Measurements from ENCODE around the gene TMEM167A. TPM values are rescaled to one million over a fixed set of nuclear protein-coding genes. Genes with fewer than 3 reads are reported as not detected.

The TMEM167A gene
- total and polyA plus RNA-seq, 2 donors (not counting 1 experiment from before 2014, with no cell fraction given): 9.2 to 41.2 TPM

GRCh38 chr5:83034036-83034435, 43.2 kb downstream of the TMEM167A start:
- Histone ChIP-seq H2AFZ (ENCODE audit: insufficient read depth, low read depth, low read length, poor library complexity, severe bottlenecking) (no peak overlapping the region), H3K4me3 (ENCODE audit: control extremely low read depth in 1 of 5, extremely low read depth in 1 of 5, insufficient read depth in 1 of 5, low read depth in 2 of 5, low read length in 4 of 5) (no peak overlapping the region), H3K9me3 (ENCODE audit: control extremely low read depth in 1 of 3, control insufficient read depth in 2 of 3, insufficient read depth in 1 of 3, low read length in 2 of 3) (no peaks in the 10 kb centered on the region), H3K27ac (ENCODE audit: low read length in 2 of 2) (no peak overlapping the region), H3K4me1 (ENCODE audit: control insufficient read depth in 2 of 2, insufficient read depth in 2 of 2, low read length in 2 of 2) (no peaks in the 10 kb centered on the region), H3K27me3 (replicated peaks in 1 of 4; ENCODE audit: control extremely low read depth in 1 of 4, control insufficient read depth in 3 of 4, insufficient read depth in 4 of 4, low read length in 3 of 4) (no peaks in the 10 kb centered on the region), H4K20me1 (ENCODE audit: control insufficient read depth, insufficient read depth, low read length, poor library complexity, severe bottlenecking) (no peaks in the 10 kb centered on the region), H3K4me2 (replicated peaks; ENCODE audit: low read depth, low read length, poor library complexity, severe bottlenecking) (no peak overlapping the region), H3K79me2 (ENCODE audit: control insufficient read depth, insufficient read depth, low read length) (no peaks in the 10 kb centered on the region), H3K9ac (ENCODE audit: low read length) (no peak overlapping the region), H3K36me3 (replicated peaks in 1 of 2; ENCODE audit: control extremely low read depth in 1 of 2, control insufficient read depth in 1 of 2, extremely low read depth in 1 of 2, insufficient read depth in 2 of 2, low read length in 1 of 2) (no peaks in the 10 kb centered on the region)
- DNase-seq (no peak), ATAC-seq (ENCODE audit: low read depth) (no peak)
- no peak overlapping the region for H3K4me3 Mint-ChIP-seq
- WGBS (ENCODE audit: insufficient coverage): 80% methylated on average over 2 of the region's 3 CpGs
- POLR2A ChIA-PET: no interaction called here
- H3K27me3 Mint-ChIP-seq: no peaks in the 10 kb centered on the region
- no peak overlapping the region for H3K27ac Mint-ChIP-seq
- TF ChIP-seq EZH2 (IDR thresholded peaks at IDR 0.05; ENCODE audit: borderline replicate concordance, insufficient read depth, low read depth, low read length, poor library complexity, severe bottlenecking): no peak
- TF ChIP-seq CTCF (IDR thresholded peaks at IDR 0.05): no peak
- no peaks in the 10 kb centered on the region for H3K4me1 Mint-ChIP-seq
- CTCF ChIA-PET: no interaction called here
- no peaks in the 10 kb centered on the region for H3K9me3 Mint-ChIP-seq (ENCODE audit: insufficient read depth)
- intact Hi-C loops (cut with micrococcal nuclease): no loop called here

GRCh38 chr5:83031381-83031780, 45.8 kb downstream of the TMEM167A start:
- no CpG with 5 or more reads among the region's 1 CpG for WGBS (ENCODE audit: insufficient coverage)
- ChIA-PET POLR2A (no interaction called here), CTCF (no interaction called here)
- Histone ChIP-seq H3K4me3 (ENCODE audit: control extremely low read depth in 1 of 5, extremely low read depth in 1 of 5, insufficient read depth in 1 of 5, low read depth in 2 of 5, low read length in 4 of 5) (no peak overlapping the region), H3K27ac (ENCODE audit: low read length in 2 of 2) (no peak overlapping the region), H3K36me3 (replicated peaks in 1 of 2; ENCODE audit: control extremely low read depth in 1 of 2, control insufficient read depth in 1 of 2, extremely low read depth in 1 of 2, insufficient read depth in 2 of 2, low read length in 1 of 2) (no peaks in the 10 kb centered on the region), H3K4me1 (ENCODE audit: control insufficient read depth in 2 of 2, insufficient read depth in 2 of 2, low read length in 2 of 2) (peaks cover 11 to 15% of the 10 kb centered on the region in 2 donors), H3K27me3 (replicated peaks in 1 of 4; ENCODE audit: control extremely low read depth in 1 of 4, control insufficient read depth in 3 of 4, insufficient read depth in 4 of 4, low read length in 3 of 4) (no peaks in the 10 kb centered on the region), H3K9ac (ENCODE audit: low read length) (no peak overlapping the region), H3K9me3 (ENCODE audit: control extremely low read depth in 1 of 3, control insufficient read depth in 2 of 3, insufficient read depth in 1 of 3, low read length in 2 of 3) (no peaks in the 10 kb centered on the region), H4K20me1 (ENCODE audit: control insufficient read depth, insufficient read depth, low read length, poor library complexity, severe bottlenecking) (no peaks in the 10 kb centered on the region), H3K4me2 (replicated peaks; ENCODE audit: low read depth, low read length, poor library complexity, severe bottlenecking) (no peak overlapping the region), H3K79me2 (ENCODE audit: control insufficient read depth, insufficient read depth, low read length) (no peaks in the 10 kb centered on the region), H2AFZ (ENCODE audit: insufficient read depth, low read depth, low read length, poor library complexity, severe bottlenecking) (no peak overlapping the region)
- Mint-ChIP-seq H3K27me3 (no peaks in the 10 kb centered on the region), H3K4me1 (peaks cover 12% of the 10 kb centered on the region), H3K4me3 (no peak overlapping the region), H3K27ac (no peak overlapping the region), H3K9me3 (ENCODE audit: insufficient read depth) (no peaks in the 10 kb centered on the region)
- DNase-seq: no peak
- TF ChIP-seq CTCF (IDR thresholded peaks at IDR 0.05) (no peak), EZH2 (IDR thresholded peaks at IDR 0.05; ENCODE audit: borderline replicate concordance, insufficient read depth, low read depth, low read length, poor library complexity, severe bottlenecking) (no peak)
- intact Hi-C loops (cut with micrococcal nuclease): no loop called here
- no peak for ATAC-seq (ENCODE audit: low read depth)
